UCSD-AML1 (cell line): ENCODE measurements around the gene PAX5.

Experiments used
- DNase-seq: peaks from one replicate; lab custom pipeline; 2025; ENCODE audit not compliant: unreplicated experiment; lab: John Stamatoyannopoulos, UW

The PAX5 gene

DNA sequence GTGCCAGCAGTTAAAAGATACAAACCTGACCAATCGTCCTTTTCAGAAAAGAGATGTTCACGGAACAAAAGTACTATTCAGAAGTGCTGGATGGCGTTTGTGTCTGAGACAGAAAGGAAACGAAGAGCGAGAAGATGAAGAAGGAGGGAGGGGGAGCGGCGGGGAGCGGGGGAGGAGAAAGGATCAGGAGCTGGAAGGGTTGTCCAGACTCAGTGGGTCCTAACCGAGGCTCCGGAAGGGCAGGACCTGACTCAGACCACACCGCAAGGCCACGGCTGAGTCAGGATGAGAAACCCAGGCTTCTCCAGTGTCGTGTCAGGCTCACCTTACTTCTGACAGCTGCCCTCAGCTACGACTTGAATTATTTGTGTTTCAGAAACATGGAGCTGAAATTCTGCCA, 46.2 kb downstream of the PAX5 start:
- DNase-seq = no peak

DNA sequence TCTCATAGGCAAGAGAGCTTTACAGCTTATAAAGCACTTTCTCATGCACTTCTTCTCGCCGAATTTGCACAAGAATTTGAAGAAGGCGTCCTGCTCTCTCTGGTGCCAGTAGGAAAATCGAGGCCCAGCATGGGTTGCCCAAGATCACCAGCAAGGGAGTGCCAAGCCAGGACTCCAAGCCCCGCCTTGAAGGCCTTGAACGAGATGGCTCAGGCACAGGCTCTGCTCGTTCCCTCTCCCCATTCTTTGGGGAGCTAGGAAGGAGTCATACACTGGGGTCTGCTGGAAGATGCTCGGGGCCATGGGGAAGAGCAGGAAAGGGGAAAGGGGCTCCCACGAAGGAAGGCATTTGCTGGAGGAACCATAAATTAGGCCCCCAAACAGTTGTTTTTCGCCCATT, 46.7 kb downstream of the PAX5 start:
- no peak for DNase-seq

DNA sequence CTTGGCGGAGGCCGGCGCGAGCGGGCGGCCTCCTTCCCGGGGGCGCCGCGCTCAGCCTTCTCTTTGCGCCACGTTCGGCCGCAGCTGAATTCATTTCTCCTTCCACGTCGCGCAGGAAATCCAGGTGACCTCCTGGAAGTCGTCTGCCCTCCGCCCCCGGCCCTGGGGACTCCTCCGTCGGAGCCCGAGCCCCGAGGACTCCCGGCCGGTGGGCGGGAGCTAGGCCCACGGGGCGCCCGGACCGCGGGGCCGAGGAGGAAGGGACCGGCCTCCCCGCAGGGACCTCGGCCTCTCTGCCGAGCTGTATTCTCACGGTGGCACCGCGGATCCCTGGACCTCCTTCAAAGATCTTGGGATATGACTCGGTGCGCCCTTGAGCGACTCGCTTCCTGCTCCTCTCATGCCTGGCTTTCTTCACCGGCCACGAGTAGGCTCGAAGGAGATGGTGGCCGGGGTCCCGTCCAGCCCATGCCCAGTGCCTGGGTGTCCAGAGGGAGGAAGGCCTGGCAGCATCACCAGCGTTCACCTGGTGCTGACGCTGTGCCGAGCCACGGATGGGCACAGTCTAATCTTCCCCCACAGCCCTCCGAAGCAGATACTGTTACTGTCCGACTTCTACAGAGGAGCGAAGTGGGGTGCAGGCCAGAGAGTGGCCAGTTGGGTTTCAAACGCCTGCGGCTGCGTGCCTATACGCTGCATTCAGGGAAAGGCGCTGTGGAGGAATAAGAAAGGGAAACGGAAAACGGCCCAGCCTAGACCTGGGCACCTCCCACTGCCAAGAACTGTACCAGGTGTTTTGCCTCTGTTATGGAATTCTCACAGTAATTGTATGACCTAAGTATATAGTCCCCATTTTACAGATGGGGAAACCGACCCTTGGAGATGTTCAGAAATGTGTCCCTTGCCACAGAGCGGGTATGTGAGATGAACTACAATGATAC, 47.3 kb downstream of the PAX5 start:
- no peak for DNase-seq

DNA sequence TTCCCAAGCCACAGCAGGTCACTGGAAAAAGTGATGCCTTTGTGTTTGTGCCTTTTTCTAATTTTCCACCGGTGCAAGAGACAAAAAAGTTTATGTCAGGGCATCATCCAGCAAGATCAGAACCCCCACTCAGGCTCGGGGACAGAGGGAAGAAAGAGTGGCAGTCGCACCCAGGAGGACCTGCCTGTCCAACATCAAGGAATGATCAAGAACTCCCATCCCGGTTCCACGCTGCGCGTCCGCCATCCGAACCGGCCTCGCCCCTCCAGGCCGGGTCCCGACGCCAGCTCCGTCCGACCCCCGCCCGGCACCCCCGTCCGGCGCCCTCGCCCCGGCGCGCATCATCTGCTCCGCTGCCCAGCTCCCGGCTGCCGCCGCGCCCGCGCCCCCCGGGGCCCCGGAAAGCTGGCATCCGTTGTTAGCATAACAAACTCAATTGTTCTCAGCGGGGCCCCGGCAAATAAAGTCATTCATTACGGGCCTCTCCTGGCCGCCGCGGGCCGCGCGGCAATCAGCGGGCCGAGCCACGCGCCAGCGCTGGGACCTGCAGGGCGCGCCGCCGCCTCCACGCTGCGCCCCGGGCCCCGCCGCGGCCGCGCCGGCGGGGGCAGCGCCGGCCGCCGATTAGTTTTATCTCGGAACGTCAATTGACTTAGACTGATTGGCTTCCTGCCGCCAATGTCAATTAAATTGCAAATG, 48.1 kb downstream of the PAX5 start:
- no peak for DNase-seq

DNA sequence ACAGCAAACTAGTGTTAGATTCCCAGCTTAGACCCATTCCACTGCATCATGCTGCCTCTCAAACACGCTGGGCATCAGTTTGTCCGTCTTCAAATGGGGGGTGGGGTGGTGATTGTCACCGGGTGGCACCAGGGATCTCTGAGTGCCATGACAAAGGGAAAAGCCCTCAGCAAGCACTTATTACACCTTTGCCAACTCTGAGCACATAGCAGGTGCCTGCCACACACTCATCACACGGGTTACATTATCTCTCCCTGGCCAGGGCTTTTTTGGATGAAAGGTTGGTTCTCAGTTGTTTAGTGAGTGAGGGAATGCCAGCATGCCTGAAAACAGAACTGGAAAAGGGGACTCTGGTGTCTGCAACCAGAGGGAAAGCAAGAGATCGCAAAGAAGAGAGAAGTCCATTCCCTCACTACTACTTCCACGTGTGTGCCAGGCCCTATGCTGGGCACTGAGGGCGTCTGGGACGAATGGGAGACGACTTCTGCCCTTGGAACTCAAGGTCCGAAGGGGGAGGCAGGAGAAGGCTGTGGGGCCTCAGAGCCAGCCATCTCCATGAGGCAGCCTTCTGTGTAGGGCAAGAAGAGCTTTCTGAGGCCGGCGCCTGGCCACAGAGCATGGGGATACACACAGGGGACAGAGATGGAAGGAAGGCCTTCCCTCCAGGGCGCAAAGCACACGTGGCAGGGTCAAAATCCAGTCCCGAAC, 48.9 kb downstream of the PAX5 start:
- no peak for DNase-seq

DNA sequence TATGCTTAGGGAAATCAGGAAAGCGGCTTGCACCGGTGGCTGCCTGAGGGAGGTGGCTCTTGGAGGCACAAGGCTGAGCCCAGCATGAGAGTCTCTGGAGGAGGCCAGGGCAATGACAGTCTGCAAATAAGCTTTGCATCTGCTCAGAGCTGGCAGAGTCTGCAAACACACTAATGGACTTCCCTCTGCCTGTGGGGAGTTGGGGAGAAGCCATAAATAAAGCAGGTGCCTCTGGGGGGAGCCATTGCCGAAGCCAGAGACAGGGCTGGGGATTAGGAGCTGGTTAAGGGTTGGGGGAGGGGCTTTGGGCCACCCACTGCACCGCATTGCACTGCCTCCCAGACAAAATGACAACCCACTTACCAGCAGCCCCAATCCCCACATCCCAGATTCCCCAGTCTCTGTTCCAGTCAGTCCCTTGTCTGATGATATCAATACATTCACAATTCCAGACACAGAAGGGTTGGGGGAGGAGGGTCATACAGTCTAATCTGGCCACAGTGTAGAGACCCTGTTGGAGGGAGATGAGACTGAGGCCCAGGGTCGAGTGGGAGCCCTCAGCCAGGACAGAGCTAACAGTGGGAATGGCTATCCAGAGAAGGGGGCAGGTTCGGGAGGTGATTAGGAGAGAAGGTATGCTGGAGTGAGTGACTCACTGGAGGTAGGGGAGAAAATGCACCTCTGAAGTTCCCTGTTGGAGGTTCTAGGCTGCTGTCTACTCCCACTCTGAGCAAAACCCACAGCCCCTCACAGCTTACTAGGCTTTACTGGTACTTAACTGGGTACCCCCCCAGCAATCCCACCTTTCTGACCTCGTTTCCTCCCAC, 53.7 kb downstream of the PAX5 start:
- no peak for DNase-seq

DNA sequence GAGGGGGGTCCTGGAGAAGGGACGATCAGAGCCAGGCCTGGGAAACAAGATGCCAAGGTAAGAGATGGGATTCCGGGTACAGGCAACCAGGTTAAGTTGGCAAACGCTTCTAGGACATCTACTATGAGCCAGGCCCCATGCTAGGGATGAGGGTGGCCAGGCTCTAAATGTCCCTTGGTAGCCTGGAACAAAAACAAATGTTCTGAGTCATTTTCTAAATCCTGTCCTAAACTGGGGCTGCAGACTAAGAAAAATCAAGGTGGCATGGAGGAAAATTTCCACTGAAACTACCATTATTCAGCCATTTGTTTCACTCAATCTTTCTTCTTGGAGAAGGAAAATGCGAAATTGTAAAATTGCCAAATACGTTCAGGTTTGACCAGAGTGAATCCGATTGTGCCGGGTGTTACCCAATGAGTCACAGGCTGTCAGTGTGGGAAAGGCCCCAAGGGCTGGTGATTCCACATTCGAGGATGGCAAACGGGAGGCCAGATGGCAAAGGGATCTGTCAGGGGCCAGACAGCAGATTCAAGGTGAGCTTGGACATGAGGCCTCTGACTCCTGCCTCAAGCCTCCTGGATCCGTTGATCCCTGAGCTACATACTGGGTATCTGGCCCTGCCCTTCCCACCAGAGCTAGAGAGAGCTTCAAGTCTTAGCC, 57.6 kb downstream of the PAX5 start:
- no peak for DNase-seq

DNA sequence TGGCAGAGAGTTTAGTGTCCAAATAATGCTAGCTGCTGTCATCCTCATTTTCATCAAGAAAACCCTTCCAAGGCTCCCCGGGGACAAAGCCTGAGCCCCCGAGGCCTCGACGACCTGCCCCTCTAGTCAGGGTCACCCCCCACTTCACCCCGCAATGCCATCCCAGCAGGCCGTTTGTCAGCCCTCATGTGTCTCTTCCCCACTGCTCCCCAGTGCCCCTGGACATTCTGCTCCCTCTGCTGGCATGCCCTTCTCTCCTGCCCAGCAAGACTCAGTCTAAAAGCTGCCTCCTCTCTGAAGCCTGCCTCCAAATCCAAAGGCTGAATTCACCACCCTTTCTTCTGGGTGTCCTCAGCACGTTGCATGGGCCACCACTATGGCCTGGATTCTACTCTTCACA, 59.3 kb downstream of the PAX5 start:
- DNase-seq = no peak

DNA sequence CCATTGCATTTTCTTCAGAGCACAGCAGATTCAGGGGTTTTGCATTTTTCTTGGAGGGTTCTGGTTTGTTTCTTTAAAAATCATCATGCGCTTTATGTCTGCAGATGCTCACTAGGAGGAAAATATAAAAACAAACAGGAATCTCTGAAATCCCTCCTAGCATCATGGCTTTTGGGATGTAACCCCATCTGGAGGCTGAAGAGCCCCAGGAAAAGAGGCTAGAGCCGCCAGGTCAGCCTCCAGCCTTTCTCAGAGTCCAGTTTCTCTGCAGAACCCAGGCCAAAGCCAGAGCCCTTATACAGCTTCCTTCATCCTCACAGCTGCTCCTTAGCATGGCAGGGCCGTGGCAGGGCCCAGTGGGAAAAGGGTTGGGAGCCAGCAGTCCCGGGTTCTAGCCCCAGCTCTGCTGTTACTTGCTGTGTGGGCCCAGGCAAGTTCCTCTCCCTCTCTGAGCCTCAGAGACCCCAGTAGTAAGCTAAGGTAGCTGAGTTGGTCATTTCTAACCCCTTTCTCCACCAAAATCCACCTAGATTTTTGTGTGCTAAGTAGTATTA, 62.1 kb downstream of the PAX5 start:
- no peak for DNase-seq

DNA sequence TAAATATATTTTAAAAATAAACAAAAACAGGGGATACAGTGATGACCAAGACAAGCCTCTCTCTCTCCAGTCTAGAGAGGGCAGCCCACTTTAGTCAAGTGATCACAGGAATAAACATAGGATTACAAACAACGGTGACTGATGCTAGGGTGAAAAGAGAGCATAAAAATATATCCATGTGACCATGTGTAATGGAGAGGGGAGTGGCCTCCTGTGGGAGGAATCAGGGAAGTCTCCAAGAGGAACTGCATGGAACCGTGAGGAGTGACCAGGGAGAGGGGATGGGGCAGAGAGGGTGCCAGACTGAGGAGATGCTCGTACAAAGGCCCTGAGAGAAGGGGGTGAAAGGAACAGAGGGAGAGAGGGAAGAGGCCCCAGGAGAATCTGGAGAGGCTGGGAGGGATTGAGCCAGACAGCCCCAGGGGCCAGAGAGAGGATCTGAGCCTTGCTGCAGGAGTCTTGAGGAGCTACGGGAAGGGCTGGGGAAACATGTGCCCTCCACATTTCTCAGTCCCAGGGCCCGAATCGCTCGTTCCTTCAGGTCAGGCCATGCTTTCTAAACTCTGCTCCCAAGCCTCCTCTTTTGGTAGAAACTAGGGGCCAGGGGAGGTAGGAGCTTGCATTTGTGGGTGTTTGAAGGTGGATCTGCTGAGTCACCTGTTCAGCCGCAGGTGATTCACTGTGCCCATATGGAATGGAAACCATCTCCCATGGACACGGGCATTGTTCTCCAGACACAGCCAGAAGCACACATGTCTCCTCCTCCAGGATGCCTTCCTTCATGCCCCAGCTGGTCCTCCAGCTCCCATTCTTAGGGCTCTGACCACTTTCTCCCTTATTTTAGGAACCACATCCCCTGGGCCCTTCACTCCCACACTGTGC, 63.8 kb downstream of the PAX5 start:
- no peak for DNase-seq

DNA sequence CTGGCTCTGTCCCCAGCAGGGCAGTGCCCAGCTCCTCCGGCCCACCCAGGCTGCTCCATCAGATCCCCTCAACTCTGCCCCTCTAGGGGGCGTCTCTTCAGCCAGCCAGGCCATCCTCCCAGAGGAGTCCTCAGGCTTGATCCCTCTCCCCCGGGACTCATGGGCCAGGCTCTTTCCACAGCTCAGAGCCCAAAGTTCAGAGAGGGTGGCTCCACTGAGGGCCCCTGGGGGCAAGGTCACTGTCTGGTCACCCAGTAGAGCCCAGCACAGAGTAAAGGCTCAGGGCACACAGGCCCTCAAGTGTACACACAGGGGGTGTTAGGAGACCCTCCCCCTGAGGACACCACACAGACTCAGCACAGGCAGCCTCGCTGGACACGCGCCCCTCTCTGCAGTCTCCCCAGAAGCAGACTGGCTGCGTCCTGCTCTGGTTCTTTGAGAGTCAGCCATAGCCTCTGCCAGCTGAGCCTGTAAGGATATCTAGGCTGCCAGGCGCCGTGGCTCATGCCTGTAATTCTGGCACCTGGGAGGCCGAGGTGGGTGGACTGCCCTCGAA, 64.8 kb downstream of the PAX5 start:
- DNase-seq = no peak

DNA sequence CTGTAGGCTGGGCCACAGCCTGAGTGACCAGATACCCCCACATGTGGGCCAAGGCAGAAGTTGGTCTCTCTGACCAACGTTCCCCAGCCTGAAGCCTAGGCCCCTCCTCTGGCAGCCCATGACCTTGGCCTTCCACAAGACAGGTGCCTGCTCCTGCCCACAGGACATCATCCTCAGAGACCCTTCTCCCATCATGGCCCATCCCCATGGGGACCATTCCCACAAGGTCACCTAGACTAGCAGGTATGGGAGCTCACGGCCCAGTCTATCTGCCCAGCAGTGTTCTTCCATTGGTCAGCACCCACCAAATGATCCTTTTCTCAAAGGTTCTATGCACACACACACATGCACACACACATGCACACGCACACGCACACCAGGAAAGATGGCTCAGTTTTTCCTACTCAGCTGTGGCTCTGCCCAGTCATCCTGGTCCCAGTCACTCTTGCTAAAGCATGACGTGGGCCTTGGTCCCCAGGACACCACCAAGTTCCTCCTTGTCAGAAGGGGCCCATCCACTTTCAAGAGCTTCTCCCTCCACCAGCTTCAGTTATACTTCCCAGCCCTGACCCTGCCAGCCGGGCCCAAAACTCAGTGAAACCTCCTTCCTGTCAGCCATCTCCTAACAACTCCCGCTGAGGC, 65.4 kb downstream of the PAX5 start:
- DNase-seq = no peak

DNA sequence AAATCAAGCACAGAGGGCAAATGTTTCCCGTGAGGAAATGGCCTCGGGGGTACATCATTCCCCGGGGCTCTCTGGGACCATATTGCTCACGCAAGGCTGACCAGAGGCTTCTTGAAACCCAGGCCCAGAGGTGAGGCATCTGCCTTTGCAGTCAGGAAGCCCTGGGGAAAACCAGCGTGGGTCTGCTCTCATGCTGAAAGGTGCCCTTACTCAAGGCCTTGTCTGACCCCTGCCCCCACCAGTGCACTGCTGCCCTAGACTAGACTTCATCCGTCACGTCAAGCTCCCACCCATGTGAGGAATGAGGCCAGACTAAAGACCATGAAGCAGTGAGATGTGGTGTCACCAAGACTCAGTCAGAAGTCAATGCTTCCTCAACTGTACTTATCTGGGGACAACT, 66.1 kb downstream of the PAX5 start:
- DNase-seq = no peak

DNA sequence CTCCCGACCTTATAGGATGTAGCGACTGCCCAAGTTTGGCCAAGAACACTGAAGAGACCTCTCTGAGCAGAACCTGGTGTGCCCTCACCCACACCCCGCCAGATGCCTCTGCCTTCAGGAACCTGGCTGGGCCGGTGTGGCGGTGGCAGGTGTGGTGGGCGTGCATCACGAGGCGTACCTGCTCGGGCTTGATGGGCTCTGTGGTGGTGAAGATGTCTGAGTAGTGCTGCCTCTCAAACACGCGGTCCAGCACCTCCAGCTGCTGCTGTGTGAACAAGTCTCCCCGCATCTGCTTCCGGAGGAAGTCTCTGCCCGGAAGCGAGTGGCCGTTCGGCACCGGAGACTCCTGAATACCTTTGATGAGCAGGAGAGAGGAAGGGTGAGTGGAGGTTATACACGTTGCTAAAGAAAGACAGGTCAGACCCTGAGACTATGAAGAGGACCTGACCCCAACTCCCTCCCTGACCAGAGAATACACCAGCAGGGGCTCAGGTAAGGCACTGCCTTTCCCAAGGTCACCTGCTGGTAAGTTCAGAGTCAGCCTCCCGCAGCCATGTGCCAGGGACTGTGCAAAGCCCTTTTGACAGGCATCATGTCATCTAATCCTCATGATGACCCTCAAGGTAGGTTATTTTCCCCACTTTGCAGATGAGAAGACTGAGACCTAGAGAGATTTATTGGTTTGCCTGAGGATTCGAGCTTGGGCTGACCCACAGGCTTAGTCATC, 67.5 kb downstream of the PAX5 start:
- peak; percentile 45 for DNase-seq

DNA sequence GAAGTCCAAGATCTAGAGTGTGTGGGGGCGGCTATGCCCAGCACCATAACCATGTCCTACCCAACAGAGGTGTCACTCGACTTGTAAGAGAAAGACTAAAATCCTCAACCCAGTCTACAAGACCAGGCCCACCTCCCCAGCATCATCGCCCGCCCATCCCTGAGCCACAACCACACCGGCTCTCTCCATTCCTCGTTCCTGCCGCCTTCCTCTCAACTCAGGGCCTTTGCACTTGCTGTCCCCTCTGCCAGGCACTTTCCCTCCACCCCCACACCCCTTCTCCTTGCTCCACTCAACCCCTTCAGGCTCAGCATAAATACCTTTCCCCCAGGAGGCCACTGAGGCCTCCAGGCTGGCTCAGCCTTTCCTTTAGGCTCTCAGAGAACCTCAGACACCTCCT, 69.3 kb downstream of the PAX5 start:
- no peak for DNase-seq

DNA sequence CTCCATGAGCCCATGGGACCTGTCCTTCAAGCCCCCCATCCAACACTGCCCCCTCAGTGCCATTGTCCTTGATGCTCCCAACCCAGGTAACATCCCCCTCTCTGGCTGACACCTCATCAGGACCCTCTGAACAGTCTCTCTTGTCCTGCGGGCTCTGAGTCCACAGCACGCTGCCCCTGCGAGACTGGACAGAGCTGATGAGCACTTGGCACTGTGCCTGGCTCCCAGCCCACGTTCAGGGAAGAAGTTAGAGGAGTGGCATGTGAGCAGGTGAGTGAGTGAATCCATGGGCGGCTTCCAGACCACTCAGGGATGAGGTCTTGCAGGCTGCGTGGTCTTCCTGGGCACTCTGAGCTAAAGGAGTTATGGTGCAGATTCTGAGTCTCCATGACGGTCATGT, 70.7 kb downstream of the PAX5 start:
- DNase-seq = no peak

DNA sequence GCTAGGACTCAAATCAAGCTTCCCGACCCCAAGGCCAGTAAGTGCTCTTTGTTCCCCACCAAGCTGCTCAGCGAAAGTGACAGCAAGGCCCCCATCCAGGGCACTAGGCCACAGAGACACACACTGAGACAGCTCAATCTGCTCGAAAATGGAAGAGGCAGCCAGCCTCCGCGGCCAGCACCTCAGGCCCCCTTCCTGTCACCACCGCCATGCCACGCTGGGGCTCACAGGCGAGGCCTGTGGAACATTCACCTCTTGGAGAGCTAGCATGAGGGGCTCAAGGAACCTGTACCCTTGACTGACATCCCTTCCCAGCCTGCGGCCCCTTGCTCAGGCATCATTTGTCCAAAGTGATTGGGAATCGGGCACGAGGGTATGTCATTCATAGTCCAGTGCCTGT, 71.4 kb downstream of the PAX5 start:
- no peak for DNase-seq
